BJ (cell line): ENCODE data around the gene LENG9. TPM values are rescaled to one million over a fixed set of nuclear protein-coding genes. Genes with fewer than 3 reads are reported as not detected.

Experiments
- CTCF ChIA-PET: fragments of 350-600 bp; formaldehyde crosslinking; extraction: SDS; loops from one replicate; lab custom pipeline; 2021; ENCODE audit warnings: antibody characterized with exemption, inconsistent platforms; lab: Yijun Ruan, JAX
- POLR2A ChIA-PET: fragments of 300-600 bp; sonication (Branson Sonifier 250); formaldehyde crosslinking; extraction: SDS; loops from one replicate; lab custom pipeline; 2021; ENCODE audit warnings: antibody characterized with exemption; lab: Charles Lee
- DNase-seq: peaks from one replicate; pipeline ENCODE4 v3.0.0-alpha.2; 2011; ENCODE audit warnings: low read depth
- H3K27me3 ChIP-seq: 2 replicates; pipeline ENCODE4 v1.6.0; 2011; ENCODE audit warnings: low read length; ENCODE audit not compliant: control insufficient read depth, insufficient read depth
- H3K36me3 ChIP-seq: 2 replicates; pipeline ENCODE4 v1.5.1; 2011; ENCODE audit warnings: low read length; ENCODE audit not compliant: control insufficient read depth, insufficient read depth
- H3K4me3 ChIP-seq: 2 replicates; pipeline ENCODE4 v1.5.1; 2011; ENCODE audit warnings: low read depth, mild to moderate bottlenecking, control low read depth, low read length
- CTCF ChIP-seq: IDR thresholded peaks from 2 replicates; pipeline ENCODE4 v1.5.1; 2011; ENCODE audit warnings: low read depth, mild to moderate bottlenecking, control low read depth, inconsistent platforms, low read length, moderate library complexity; ENCODE audit not compliant: insufficient read depth
- polyA plus RNA-seq: library from polyadenylated mRNA; depleted of rRNA; stranded (reverse); fragments of >200 nt; gene quantifications from 2 replicates; pipeline ENCODE4 v1.2.3, GENCODE V29; 2011

LENG9 gene
- polyA plus RNA-seq, 1 experiment, result 2.0 TPM

DNA sequence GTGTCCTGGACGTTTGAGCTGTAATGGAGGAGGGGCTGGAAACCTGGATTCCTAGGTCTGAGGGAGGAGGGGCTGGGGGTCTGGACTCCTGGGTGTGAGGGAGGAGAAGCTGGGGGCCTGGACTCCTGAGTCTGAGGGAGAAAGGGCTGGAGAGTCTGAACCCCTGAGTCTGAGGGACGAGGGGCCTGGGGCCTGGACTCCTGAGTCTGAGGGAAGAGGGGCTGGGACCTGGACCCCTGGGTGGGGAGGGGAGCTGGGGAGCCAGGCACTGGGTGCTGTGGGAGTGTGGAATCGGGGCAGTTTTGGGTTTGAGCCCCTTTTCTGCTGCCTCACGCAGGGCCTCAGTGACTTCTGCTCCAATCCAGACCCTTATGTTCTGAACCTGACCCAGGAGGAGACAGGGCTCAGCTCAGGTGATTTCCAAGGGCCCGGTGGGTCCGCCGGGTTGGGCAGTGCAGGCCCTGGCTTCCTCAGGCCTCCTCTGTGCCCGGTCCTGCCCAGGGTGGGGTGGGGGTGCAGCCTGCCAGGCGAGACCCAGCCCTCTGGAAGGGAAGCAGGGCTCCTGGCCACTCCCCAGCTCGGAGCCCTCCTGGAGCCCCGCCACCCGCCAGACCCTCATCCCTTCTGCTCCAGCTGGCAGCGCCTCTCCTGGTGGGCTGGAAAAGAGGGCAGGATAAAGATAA lies 33.9 kb downstream of the LENG9 start:
- H3K27me3 ChIP-seq, result peaks cover 9% of the 10 kb centered on the region

DNA sequence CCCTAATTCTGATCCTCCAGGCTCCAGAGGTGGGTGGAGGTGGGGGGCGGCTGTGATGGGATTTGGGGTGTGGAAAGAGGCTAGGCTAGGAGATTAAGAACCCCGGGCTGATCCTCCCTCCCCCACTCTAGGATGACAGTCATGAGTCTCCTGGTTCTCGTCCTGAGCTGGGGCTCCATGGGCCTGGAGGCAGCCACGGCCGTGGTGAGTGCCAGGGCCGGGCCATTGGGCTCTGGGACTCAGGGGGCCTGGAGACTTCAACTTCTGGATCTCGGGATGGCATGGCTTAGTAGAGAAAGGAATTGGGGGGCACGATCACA lies 34.4 kb downstream of the LENG9 start:
- CTCF ChIA-PET, result interaction anchor here (1.4 kb wide), 1 partner anchor 10 kb away, joined by 6 read pairs; no protein-coding TSS in a partner anchor
- Histone ChIP-seq H3K27me3 (peaks cover 9% of the 10 kb centered on the region), H3K36me3 (no peaks in the 10 kb centered on the region), H3K4me3 (no peak overlapping the region)
- no peak for DNase-seq
- TF ChIP-seq CTCF, result no peak
- POLR2A ChIA-PET, result interaction anchor here (0.6 kb wide), 1 partner anchor 978 kb away, joined by 3 read pairs; the partner anchor contains the start of gene UBE2S

More for the DNA sequence above, 33.9 kb downstream of the LENG9 start:
- H3K4me3 ChIP-seq, result no peak overlapping the region
- POLR2A ChIA-PET, result interaction anchor here (0.6 kb wide), 1 partner anchor 978 kb away, joined by 3 read pairs; the partner anchor contains the start of gene UBE2S
- no peak for TF ChIP-seq CTCF
- CTCF ChIA-PET, result interaction anchor here (1.4 kb wide), 1 partner anchor 9 kb away, joined by 6 read pairs; no protein-coding TSS in a partner anchor
- no peaks in the 10 kb centered on the region for H3K36me3 ChIP-seq
- no peak for DNase-seq

- Histone ChIP-seq H3K36me3 (no peaks in the 10 kb centered on the region), H3K4me3 (no peak overlapping the region), H3K27me3 (peaks cover 9% of the 10 kb centered on the region)
- no peak for DNase-seq
- CTCF ChIA-PET, result interaction anchor here (1.4 kb wide), 1 partner anchor 11 kb away, joined by 6 read pairs; no protein-coding TSS in a partner anchor
- POLR2A ChIA-PET, result no interaction called here
- TF ChIP-seq CTCF, result no peak
Observed at GRCh38 chr19:54428323-54429175, 35.0 kb downstream of the LENG9 start.

GRCh38 chr19:54427586-54427985 lies 36.0 kb downstream of the LENG9 start:
- no peak for TF ChIP-seq CTCF
- peaks cover 9% of the 10 kb centered on the region for H3K27me3 ChIP-seq
- H3K36me3 ChIP-seq, result no peaks in the 10 kb centered on the region
- ChIA-PET POLR2A (no interaction called here), CTCF (interaction anchor here (1.4 kb wide), 1 partner anchor 36 kb away, joined by 3 read pairs; no protein-coding TSS in a partner anchor)
- H3K4me3 ChIP-seq, result no peak overlapping the region
- DNase-seq, result no peak
